Omental fat pad (tissue), 4 donors: Measurements from ENCODE around the gene RGS19. TPM values are rescaled to one million over a fixed set of nuclear protein-coding genes. Genes with fewer than 3 reads are reported as not detected.
A peak's percentile ranks its signal among the peaks of the same experiment; 100 is the strongest.

Experiments used
- ATAC-seq: fragments of 150-250 bp; one replicate; pipeline ENCODE4 v1.9.1; 2016; ENCODE audit warnings: mild to moderate bottlenecking, moderate library complexity; ENCODE audit not compliant: low FRiP score
- DNase-seq: peaks from one replicate; pipeline ENCODE4 v3.0.0-alpha.2; 2019; ENCODE audit warnings: low spot score
- CTCF ChIP-seq, 3 donors: fragments of 450-650 bp; IDR thresholded peaks; one replicate each; pipeline ENCODE4 v1.5.1; 2016 to 2017; ENCODE audit warnings: antibody characterized with exemption in 3 of 3, mild to moderate bottlenecking in 3 of 3, moderate library complexity in 2 of 3
- total RNA-seq, 4 donors: library from RNA; depleted of rRNA; stranded (reverse); fragments of >200 nt; gene quantifications; one replicate each; pipeline ENCODE4 v1.1.0, GENCODE V29; 2016

The RGS19 gene
- total RNA-seq, 4 donors from 2014 or later, result 14.0 to 45.1 (median 29.3) TPM

DNA sequence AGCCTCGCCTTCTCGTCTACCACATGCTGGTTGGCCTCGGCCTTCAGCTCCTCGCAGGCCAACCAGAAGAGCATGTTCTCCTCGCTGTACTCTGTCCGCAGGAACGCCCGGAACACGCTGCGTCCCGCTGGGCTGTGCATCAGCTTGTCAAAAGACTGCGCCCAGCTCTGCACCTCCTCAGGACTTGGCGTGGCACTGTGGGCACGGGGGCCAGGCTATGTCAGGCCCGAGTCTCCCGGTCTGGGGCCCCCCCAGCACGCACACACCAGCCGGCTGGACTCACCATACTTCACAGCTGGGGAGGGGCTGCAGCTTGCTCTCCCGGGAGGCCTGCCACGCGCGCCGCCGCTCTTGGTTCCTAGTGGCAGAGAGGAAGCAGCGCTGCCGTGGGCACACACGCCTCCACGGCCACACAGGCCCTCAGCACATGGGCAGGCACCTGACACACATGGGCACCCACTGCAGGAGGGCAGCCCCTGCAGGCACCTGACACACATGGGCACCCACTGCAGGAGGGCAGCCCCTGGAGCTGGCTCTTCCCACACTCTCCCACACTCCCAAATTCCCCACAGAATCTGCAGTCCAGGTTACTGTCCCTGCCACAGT is 5.0 kb downstream of the RGS19 start:
- DNase-seq (no peak), ATAC-seq (no peak)
- TF ChIP-seq CTCF (IDR thresholded peaks at IDR 0.05), result no peak

- no peak for DNase-seq
- ATAC-seq, result no peak
- no peak for TF ChIP-seq CTCF (IDR thresholded peaks at IDR 0.05)
Observed at GRCh38 chr20:64073476-64074183, 5.7 kb downstream of the RGS19 start.

DNA sequence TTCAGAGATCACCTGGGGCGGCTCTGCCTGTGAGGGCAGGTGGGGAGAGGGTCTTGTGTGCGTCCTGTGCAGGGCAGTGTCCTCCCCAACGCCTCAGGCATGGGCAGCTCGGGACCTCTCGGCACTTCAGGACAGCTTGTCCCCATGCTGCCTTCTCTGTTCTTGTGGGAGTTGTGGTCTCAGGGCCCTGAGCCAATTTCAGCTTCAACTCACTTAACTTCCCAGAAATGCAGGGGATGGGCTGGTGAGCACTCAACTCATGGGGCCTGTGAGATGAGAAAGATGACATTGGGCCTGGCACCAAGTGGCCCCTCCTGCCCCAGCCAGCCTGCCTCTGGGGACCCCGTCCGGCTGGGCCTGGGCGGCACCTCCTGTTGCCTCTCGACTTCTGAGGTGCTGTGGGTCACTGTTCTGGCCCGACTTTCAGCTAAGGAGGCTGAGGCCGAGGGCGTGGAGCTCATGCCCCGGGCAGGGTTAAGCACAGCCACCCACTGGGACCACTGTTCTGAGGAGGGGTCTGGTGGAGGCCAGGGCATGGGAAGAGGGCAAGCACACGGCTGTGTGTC is 6.7 kb downstream of the RGS19 start:
- DNase-seq (no peak), ATAC-seq (no peak)
- no peak for TF ChIP-seq CTCF (IDR thresholded peaks at IDR 0.05)

DNA sequence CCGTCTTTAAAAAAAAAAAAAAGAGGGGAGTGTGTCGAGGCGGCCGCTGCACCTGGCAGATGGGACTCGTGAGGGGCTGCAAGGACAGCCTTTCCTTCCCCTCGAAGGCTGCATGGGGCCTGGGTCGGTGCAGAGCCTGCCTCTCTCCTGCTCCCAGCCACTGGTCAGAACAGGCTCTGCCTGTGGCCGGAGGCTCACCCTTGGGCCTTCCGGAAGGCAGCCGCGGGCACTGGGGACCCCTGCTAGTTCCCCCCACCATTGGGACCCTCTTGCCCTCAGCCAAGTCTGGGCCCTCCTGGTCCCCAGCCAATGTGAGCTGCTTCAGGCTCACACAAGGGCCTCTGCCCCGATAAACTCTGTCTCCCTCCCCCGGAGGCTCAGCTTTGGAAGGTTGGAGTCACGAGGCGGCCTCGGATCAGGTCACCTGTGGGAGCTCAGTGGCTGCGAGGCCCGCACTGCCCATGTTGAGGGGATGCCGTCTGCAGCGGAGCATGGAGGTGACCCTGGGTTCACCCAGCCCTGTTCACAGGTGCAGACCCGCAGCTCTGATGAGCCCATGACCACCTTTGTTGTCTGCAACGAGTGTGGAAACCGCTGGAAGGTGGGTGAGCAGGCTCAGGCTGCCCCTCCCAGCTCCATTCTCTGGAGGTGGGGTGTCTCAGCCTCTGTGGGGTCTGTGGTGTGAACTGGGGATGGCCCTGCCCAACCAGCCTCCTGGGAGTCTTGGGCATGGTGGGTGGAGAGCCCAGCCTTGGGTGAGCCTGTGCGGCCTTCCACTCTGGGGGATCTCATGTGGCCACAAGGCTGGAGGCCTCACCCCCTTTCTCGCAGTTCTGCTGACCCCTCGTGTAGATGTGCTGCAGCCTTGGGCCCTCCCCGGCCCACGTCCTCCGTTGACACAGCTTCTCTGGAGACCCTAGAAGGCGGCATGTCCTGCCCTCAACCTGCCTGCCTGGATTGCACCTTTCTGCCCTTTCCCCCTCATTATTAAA is 7.7 kb downstream of the RGS19 start:
- TF ChIP-seq CTCF (IDR thresholded peaks at IDR 0.05), result no peak
- DNase-seq (no peak), ATAC-seq (no peak)

- ATAC-seq (no peak), DNase-seq (no peak)
- no peak for TF ChIP-seq CTCF (IDR thresholded peaks at IDR 0.05)
Observed at GRCh38 chr20:64070244-64070993, 8.9 kb downstream of the RGS19 start.

DNA sequence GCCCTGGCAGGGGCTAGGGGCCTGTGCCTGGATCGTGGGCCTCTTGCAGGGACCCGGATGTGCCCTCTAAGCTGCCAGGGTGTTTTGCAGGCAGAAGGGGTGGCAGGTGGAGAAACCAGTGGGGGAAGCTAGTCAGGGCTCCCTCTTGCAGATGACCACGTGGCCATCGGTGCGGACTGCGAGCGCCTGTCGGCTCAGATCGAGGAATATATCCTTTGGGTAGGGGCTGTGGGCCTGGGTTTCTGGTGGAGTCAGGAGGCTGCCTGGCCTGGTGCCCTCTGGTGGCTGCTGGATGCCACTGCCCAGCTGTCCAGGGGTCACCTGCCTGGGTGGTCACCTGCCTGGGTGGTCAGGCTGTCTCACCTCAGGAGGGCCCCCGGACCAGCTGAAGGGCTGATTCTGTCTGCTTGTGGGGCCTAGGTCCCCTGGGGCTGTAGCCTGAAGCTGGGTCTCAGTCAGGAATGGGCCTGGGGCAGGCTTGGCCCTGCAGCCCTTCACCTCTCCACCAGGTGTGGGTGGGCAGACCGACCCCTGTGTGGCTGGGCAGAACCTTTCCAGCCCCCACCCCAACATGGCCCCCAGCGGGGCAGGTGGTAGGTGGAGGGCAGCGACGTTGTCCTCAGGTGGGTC is 9.6 kb downstream of the RGS19 start:
- ATAC-seq, result no peak
- no peak for DNase-seq

More for the DNA sequence above, 9.6 kb downstream of the RGS19 start:
- TF ChIP-seq CTCF (IDR thresholded peaks at IDR 0.05), result peak in 1 of 3 donors; percentile 29
